OCI-LY7 (cell line): Measurements from ENCODE around the gene ARFGAP1. TPM values are rescaled to one million over a fixed set of nuclear protein-coding genes. Genes with fewer than 3 reads are reported as not detected.

Experiments used
- BruUV-seq: library from RNA; stranded (reverse); fragments of 400-500 nt; replicated peaks from 2 replicates; lab custom pipeline; 2021; lab: Mats Ljungman, UMichigan
- CTCF ChIA-PET: fragments of 300-600 bp; sonication (Branson Sonifier 250); formaldehyde crosslinking; loops from one replicate; lab custom pipeline; 2022; ENCODE audit warnings: antibody characterized with exemption; ENCODE audit not compliant: unreplicated experiment; lab: Charles Lee
- POLR2A ChIA-PET: fragments of 300-600 bp; sonication (Branson Sonifier 250); formaldehyde crosslinking; loops from one replicate; lab custom pipeline; 2022; ENCODE audit warnings: antibody characterized with exemption; lab: Charles Lee
- DNase-seq: peaks from one replicate; pipeline ENCODE4 v3.0.0-alpha.2; 2015; ENCODE audit warnings: low spot score
- H2AFZ ChIP-seq: fragments of 200-600 bp; sonication (generic), shearing (Covaris generic); 2 replicates; pipeline ENCODE4 v1.6.1; 2014; ENCODE audit warnings: mild to moderate bottlenecking, antibody characterized with exemption, low read length, moderate library complexity
- H3K27ac ChIP-seq: fragments of 200-600 bp; sonication (generic); 2 replicates; pipeline ENCODE4 v1.5.1; 2014; ENCODE audit warnings: mixed run types, low read depth, mild to moderate bottlenecking, moderate library complexity, low read length, inconsistent platforms; ENCODE audit not compliant: poor library complexity, severe bottlenecking
- H3K36me3 ChIP-seq: fragments of 200-600 bp; sonication (generic); 2 replicates; pipeline ENCODE4 v1.6.1; 2014; ENCODE audit warnings: mild to moderate bottlenecking, antibody characterized with exemption, low read length, moderate library complexity, mixed read lengths; ENCODE audit not compliant: insufficient read depth
- H3K4me1 ChIP-seq: fragments of 200-600 bp; sonication (generic); 2 replicates; pipeline ENCODE4 v1.5.1; 2014; ENCODE audit warnings: mild to moderate bottlenecking, low read length; ENCODE audit not compliant: insufficient read depth, poor library complexity, severe bottlenecking
- H3K4me2 ChIP-seq: fragments of 200-600 bp; sonication (generic); 2 replicates; pipeline ENCODE4 v1.6.1; 2014; ENCODE audit warnings: mild to moderate bottlenecking, low read length
- H3K4me3 ChIP-seq: fragments of 200-600 bp; sonication (generic); 2 replicates; pipeline ENCODE4 v1.5.1; 2014; ENCODE audit warnings: mild to moderate bottlenecking, low read depth, low read length; ENCODE audit not compliant: poor library complexity, severe bottlenecking
- H3K79me2 ChIP-seq: fragments of 200-600 bp; sonication (generic); 2 replicates; pipeline ENCODE4 v1.6.1; 2016; ENCODE audit warnings: low read depth, mild to moderate bottlenecking, low read length, moderate library complexity, mixed read lengths; ENCODE audit not compliant: insufficient read depth
- H3K9me2 ChIP-seq: fragments of 200-600 bp; sonication (generic); 2 replicates; pipeline ENCODE4 v1.6.1; 2016; ENCODE audit warnings: mild to moderate bottlenecking, low read length, mixed read lengths; ENCODE audit not compliant: insufficient read depth
- H3K9me3 ChIP-seq: fragments of 200-600 bp; sonication (generic); 2 replicates; pipeline ENCODE4 v1.6.1; 2014; ENCODE audit warnings: mild to moderate bottlenecking, mixed run types, low read length, mixed read lengths
- H4K20me1 ChIP-seq: fragments of 200-600 bp; sonication (generic); 2 replicates; pipeline ENCODE4 v1.6.1; 2014; ENCODE audit warnings: mild to moderate bottlenecking, antibody characterized with exemption, low read length, moderate library complexity, mixed read lengths; ENCODE audit not compliant: insufficient read depth
- EZH2phosphoT487 ChIP-seq: fragments of 200-600 bp; sonication (generic); IDR thresholded peaks from 2 replicates; pipeline ENCODE4 v1.6.1; 2018; ENCODE audit warnings: low read depth, borderline replicate concordance, mild to moderate bottlenecking, mixed run types, antibody characterized with exemption, low read length, moderate library complexity, mixed read lengths
- intact Hi-C: fragments of 100-400 bp; cut with micrococcal nuclease; formaldehyde crosslinking; loops from one replicate; pipeline ENCODE4 v1.10.0; 2022; ENCODE audit not compliant: unreplicated experiment
- total RNA-seq, 2 experiments: library from RNA; depleted of rRNA in 1 of 2; stranded (reverse); fragments of >200 nt in 1 of 2; shearing (Covaris generic) in 1 of 2; gene quantifications; 2 replicates each; pipeline ENCODE4 v1.2.3, GENCODE V29; 2014 to 2022
- TF ChIP-seq, protein P1 (sequence below): fragments of 200-600 bp; sonication (generic); conservative IDR thresholded peaks from 2 replicates; pipeline ENCODE4 v1.5.1; 2014; ENCODE audit warnings: mild to moderate bottlenecking, antibody characterized with exemption, low read length, moderate library complexity, mixed read lengths

Gene ARFGAP1
- total RNA-seq, 2 experiments from 2014 or later: 57.9 to 105 TPM

DNA sequence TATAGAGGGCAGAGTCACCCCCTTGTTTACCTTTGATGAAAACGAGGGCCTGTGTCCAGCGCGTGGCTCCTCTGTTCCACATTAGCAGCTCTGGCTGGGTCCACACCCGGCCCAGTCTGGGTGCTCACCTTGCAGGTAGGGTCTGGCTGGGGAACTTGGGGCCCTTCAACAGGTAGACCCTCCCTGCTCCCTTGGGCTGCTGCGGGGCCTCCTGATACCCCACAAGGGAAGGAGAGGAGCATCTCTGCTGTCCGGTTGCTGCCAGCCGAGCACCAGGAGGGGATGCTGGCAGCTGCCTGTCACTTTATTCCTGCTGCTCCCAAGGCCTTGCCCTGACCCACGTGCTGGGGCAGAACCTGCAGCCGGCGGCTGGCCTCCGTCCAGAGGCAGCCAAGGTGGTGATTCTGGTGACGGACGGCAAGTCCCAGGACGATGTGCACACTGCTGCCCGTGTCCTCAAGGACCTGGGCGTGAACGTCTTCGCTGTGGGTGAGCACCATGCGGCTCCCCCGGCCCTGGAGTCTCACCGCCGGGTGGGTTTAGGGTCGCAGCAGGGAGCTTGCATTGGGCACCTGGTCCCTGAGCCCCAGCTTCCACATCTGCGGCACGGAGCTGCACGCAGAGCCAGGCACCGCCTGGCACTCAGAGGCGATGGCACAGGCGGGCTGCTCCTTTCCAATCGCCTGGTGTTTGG, 35.8 kb downstream of the ARFGAP1 start:
- Histone ChIP-seq H3K9me2 (no peaks in the 10 kb centered on the region), H3K4me2 (no peak overlapping the region), H3K79me2 (no peaks in the 10 kb centered on the region), H3K4me1 (no peaks in the 10 kb centered on the region), H3K4me3 (no peak overlapping the region), H2AFZ (no peak overlapping the region), H3K36me3 (no peaks in the 10 kb centered on the region), H3K27ac (no peak overlapping the region), H3K9me3 (peaks cover 1% of the 10 kb centered on the region; the same call in 1 of the 2 replicates), H4K20me1 (no peaks in the 10 kb centered on the region)
- intact Hi-C loops: loop anchor here (5.0 kb wide), 1 partner anchor 74 kb away; no protein-coding TSS in a partner anchor
- no TSS peak for BruUV-seq
- DNase-seq: no peak
- ChIA-PET CTCF (no interaction called here), POLR2A (no interaction called here)
- TF ChIP-seq, protein P1, sequence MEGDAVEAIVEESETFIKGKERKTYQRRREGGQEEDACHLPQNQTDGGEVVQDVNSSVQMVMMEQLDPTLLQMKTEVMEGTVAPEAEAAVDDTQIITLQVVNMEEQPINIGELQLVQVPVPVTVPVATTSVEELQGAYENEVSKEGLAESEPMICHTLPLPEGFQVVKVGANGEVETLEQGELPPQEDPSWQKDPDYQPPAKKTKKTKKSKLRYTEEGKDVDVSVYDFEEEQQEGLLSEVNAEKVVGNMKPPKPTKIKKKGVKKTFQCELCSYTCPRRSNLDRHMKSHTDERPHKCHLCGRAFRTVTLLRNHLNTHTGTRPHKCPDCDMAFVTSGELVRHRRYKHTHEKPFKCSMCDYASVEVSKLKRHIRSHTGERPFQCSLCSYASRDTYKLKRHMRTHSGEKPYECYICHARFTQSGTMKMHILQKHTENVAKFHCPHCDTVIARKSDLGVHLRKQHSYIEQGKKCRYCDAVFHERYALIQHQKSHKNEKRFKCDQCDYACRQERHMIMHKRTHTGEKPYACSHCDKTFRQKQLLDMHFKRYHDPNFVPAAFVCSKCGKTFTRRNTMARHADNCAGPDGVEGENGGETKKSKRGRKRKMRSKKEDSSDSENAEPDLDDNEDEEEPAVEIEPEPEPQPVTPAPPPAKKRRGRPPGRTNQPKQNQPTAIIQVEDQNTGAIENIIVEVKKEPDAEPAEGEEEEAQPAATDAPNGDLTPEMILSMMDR: no peak
- TF ChIP-seq EZH2phosphoT487: no peak

- BruUV-seq: no TSS peak
Observed at GRCh38 chr20:63309261-63310071, 36.9 kb downstream of the ARFGAP1 start.

More at GRCh38 chr20:63309261-63310071, 36.9 kb downstream of the ARFGAP1 start:
- no peaks in the 10 kb centered on the region for H3K4me1 ChIP-seq
- CTCF ChIA-PET: no interaction called here
- H3K4me2 ChIP-seq: no peak overlapping the region
- H3K36me3 ChIP-seq: no peaks in the 10 kb centered on the region
- POLR2A ChIA-PET: no interaction called here
- H2AFZ ChIP-seq: no peak overlapping the region
- intact Hi-C loops: loop anchor here (5.0 kb wide), 1 partner anchor 73 kb away; no protein-coding TSS in a partner anchor
- H3K27ac ChIP-seq: no peak overlapping the region
- H3K9me2 ChIP-seq: no peaks in the 10 kb centered on the region
- no peaks in the 10 kb centered on the region for H4K20me1 ChIP-seq
- H3K79me2 ChIP-seq: no peaks in the 10 kb centered on the region
- DNase-seq: peak; percentile 10
- no peak for TF ChIP-seq EZH2phosphoT487
- TF ChIP-seq, protein P1: peak; percentile 66
- H3K4me3 ChIP-seq: no peak overlapping the region
- no peaks in the 10 kb centered on the region for H3K9me3 ChIP-seq
